Colonic mucosa (tissue), 4 donors: Measurements from ENCODE around the gene ADGRG3. TPM values are rescaled to one million over a fixed set of nuclear protein-coding genes. Genes with fewer than 3 reads are reported as not detected.

ENCODE experiments used
- DNase-seq: peaks from one replicate; pipeline ENCODE4 v3.0.0-alpha.2; 2020
- H3K27ac ChIP-seq: fragments of 200-600 bp; one replicate; pipeline ENCODE4 v1.8.0; 2021
- H3K27me3 ChIP-seq: fragments of 200-600 bp; one replicate; pipeline ENCODE4 v1.8.0; 2021
- H3K36me3 ChIP-seq: fragments of 200-600 bp; one replicate; pipeline ENCODE4 v1.8.0; 2021
- H3K4me1 ChIP-seq: fragments of 200-600 bp; one replicate; pipeline ENCODE4 v1.8.0; 2021; ENCODE audit warnings: mild to moderate bottlenecking
- H3K4me3 ChIP-seq: fragments of 200-600 bp; one replicate; pipeline ENCODE4 v1.8.0; 2021
- H3K9ac ChIP-seq, 2 donors: one replicate each; pipeline ENCODE4 v1.7.0; 2013; ENCODE audit warnings: control low read depth in 2 of 2, low read depth in 2 of 2, low read length in 2 of 2
- H3K9me3 ChIP-seq: fragments of 200-600 bp; one replicate; pipeline ENCODE4 v1.8.0; 2021
- intact Hi-C: fragments of 100-400 bp; cut with DNase I; formaldehyde crosslinking; loops from one replicate; pipeline ENCODE4 v1.14.1; 2022
- total RNA-seq, 2 donors: library from RNA; stranded (reverse); fragmentation: NEBNext Ultra II Directional in 1 of 2; extraction: Animal tissue kit (Norgen Biotek cat#: 25700) in 1 of 2; gene quantifications; one replicate each; pipeline ENCODE4 v1.2.1, GENCODE V29; 2021
- TF ChIP-seq, protein P1 (sequence below): fragments of 200-600 bp; IDR thresholded peaks from one replicate; pipeline ENCODE4 v1.8.0; 2022; ENCODE audit warnings: antibody characterized with exemption, mild to moderate bottlenecking
- donor health status: healthy.
- donor health status: DM: no; HTN: no; CAD: no.
- donor health status: DM: no; HTN: no; CAD: no.

ADGRG3 gene
- total RNA-seq, 2 donors from 2014 or later: 0.27 to 0.82 TPM

DNA sequence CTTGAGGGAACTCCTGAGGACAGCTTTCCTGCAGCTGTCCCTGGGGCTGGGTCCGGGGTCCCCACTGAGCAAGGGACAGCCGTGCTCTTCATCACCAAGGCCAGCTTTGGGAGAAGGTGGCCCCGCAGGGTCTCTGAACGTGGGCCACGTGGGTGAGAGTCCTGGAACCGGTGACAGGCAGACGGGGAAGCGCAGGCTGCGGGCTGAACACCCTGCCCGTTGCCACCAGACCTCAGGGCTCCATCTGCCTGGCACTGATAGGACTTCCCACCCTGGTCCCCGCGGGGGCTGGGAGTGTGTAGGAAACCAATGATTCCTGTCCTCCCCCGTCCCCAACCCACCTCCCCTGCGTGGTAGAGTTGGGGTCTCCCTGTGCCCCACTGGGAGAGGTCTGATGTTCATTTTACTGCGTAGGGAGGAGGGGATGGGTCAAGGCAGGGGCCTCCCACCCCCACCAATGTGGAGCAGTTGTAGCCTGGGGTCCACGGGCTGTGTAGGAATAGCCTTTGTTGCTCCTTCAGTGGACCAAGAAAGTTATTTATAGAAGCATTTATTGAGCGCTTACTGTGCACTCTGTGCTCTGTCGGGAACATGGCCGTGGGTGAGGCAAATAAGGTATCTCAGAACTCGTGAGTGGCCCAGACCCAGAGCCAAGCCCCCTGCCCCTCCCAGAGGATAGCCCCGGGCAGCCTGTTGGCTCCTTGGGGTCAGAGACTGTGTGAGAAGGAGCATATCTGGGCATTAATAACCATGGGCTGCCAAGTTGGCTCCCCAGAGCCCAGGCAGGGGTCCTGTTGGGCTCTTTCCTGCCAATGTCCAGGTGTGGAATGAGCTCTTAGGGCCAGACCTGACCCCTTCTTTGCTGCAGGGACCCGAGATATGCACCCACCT, 38.3 kb upstream of the ADGRG3 start:
- intact Hi-C loops: no loop called here
- Histone ChIP-seq H3K9ac (no peak overlapping the region), H3K4me1 (peaks cover 2% of the 10 kb centered on the region)

DNA sequence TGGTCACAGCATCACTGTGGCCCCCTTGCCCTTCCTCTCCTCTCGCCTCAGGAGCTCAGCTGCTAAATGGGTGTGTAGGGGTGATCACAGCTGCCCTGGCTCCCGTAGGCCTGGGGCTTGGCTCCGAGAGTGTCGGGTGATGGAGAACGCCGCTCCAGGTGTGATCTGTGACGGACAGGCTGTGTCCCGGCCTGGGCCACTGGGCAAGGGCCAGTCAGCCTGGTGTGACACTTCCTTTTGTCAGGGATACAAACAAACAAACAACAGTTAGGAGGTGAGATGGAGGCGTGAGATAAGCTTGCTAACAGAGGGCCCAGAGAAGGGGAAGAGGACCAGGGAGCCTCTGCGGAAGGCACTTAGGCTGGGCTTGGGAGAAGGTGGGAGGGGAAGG, 37.7 kb upstream of the ADGRG3 start:
- Histone ChIP-seq H3K9me3 (no peaks in the 10 kb centered on the region), H3K4me3 (no peak overlapping the region), H3K27me3 (no peaks in the 10 kb centered on the region), H3K36me3 (no peaks in the 10 kb centered on the region), H3K27ac (no peak overlapping the region), H3K9ac (no peak overlapping the region), H3K4me1 (peaks cover 7% of the 10 kb centered on the region)
- intact Hi-C loops: no loop called here
- DNase-seq: no peak
- TF ChIP-seq, protein P1, sequence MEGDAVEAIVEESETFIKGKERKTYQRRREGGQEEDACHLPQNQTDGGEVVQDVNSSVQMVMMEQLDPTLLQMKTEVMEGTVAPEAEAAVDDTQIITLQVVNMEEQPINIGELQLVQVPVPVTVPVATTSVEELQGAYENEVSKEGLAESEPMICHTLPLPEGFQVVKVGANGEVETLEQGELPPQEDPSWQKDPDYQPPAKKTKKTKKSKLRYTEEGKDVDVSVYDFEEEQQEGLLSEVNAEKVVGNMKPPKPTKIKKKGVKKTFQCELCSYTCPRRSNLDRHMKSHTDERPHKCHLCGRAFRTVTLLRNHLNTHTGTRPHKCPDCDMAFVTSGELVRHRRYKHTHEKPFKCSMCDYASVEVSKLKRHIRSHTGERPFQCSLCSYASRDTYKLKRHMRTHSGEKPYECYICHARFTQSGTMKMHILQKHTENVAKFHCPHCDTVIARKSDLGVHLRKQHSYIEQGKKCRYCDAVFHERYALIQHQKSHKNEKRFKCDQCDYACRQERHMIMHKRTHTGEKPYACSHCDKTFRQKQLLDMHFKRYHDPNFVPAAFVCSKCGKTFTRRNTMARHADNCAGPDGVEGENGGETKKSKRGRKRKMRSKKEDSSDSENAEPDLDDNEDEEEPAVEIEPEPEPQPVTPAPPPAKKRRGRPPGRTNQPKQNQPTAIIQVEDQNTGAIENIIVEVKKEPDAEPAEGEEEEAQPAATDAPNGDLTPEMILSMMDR: no peak

More for the DNA sequence above, 38.3 kb upstream of the ADGRG3 start:
- Histone ChIP-seq H3K27me3 (no peaks in the 10 kb centered on the region), H3K9me3 (no peaks in the 10 kb centered on the region), H3K4me3 (no peak overlapping the region), H3K27ac (no peak overlapping the region), H3K36me3 (no peaks in the 10 kb centered on the region)
- TF ChIP-seq, protein P1: no peak
- DNase-seq: no peak

DNA sequence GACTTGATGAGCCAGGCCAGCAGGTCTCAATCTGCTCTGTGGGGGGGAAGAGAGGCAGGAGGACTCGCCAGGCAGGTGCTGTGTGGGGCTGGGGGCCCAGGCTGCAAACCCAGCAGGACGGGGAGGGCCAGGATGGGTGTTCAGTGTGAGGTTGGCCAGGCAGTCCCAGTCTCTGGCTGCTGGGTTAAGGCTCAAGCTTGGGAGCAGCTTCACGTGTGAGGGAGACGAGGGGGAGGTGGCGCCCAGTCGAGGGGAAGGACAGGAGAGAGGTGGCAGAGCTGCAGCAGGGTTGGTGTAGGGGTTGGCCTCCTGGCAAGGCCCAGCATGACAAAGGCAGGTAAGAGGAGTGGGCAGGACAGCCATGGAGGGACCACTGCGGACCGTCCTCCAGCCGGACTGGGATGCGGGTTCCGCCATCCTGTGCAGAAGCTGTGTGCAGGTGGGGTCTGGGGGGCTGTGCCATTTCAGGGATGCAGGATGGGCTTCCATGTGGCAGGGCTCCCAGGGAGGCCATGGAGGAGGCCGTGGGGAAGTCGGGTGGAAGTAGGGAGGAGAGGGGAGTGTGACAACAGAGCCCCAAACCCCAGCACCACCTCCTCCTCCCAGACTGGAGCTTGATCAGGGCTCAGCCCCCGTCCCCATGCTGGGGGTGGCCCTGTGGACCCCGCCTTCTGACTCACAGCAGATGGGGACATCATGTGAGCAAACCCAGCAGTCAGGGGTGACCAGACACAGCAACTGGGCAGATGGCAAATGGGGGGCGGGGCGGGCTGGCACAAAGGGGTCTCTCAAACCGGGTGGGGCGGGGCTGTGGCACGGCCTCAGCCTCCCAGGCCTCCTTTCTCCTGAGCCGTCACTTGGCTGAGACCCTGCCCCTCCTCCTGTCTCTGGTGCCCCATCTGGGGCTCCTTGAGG, 36.9 kb upstream of the ADGRG3 start:
- Histone ChIP-seq H3K4me3 (no peak overlapping the region), H3K27ac (no peak overlapping the region), H3K36me3 (no peaks in the 10 kb centered on the region), H3K9ac (no peak overlapping the region), H3K9me3 (no peaks in the 10 kb centered on the region), H3K4me1 (peaks cover 13% of the 10 kb centered on the region), H3K27me3 (no peaks in the 10 kb centered on the region)
- TF ChIP-seq, protein P1: no peak
- DNase-seq: no peak
- intact Hi-C loops: no loop called here

DNA sequence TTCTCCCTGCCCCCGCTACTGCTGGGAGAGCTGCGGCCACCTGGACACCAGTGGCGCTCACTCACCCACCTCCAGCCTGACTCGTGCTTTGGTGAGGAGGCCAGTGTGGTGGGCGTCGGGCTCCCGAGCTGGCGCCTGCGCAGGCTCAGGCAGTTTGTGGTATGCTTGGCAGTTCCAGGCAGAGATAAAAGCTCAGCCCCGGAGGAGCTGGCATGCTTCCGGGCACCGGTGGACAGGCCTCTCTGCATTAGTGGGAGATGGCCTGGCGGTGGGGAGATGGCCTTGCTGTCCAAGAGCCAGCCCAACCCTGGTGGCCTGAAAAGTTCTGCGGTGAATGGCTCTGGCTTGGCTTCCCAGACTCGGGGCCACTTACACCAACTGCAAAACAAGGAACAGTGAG, 35.5 kb upstream of the ADGRG3 start:
- Histone ChIP-seq H3K27me3 (no peaks in the 10 kb centered on the region), H3K27ac (no peak overlapping the region), H3K4me1 (peaks cover 13% of the 10 kb centered on the region), H3K9ac (no peak overlapping the region), H3K4me3 (no peak overlapping the region), H3K9me3 (no peaks in the 10 kb centered on the region), H3K36me3 (no peaks in the 10 kb centered on the region)
- TF ChIP-seq, protein P1: no peak
- intact Hi-C loops: no loop called here
- no peak for DNase-seq

DNA sequence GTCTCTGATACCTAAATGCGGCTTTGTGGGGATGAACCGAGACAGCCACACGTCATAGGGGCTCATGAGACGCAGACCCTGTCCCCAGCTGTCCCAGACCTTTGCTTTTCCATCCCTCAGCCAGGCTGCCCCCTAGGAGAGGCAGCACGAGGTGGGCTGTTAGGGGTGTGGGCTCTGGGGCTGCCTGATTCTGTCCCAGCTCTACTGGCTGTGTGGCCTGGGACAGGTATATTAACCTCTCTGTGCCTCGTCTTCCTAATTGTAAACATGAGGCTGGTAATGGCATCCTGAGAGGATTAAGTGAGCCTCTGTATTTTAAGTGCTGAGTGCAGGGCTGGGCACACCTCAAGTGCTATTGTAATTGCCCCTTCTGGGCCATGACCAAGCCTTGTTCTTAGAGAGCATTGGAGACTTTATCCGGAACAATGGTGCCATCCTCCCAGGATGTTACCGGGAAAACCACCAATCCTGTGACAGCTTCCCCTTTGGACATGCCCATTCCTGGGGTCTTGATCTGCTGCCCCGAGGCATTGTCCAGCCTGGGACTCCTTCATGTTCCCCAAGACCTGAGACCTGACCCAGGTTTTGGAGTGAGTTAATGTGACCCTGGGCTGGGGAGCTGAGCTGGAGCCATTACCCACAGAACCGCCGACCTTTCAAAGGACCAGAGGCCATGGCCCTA, 34.6 kb upstream of the ADGRG3 start:
- Histone ChIP-seq H3K4me3 (no peak overlapping the region), H3K27ac (no peak overlapping the region), H3K27me3 (no peaks in the 10 kb centered on the region), H3K4me1 (peaks cover 13% of the 10 kb centered on the region), H3K9me3 (no peaks in the 10 kb centered on the region), H3K9ac (no peak overlapping the region), H3K36me3 (no peaks in the 10 kb centered on the region)
- no peak for DNase-seq
- intact Hi-C loops: no loop called here
- TF ChIP-seq, protein P1: no peak
